ENCODE results near the gene CLMN.
A peak's percentile ranks its signal among the peaks of the same experiment; 100 is the strongest.

CLMN gene

GRCh38 chr14:95323361-95323760 lies 3.7 kb upstream of the CLMN start:
- TF ChIP-seq CTCF (conservative IDR thresholded peaks at IDR 0.05; ENCODE audit: low read depth, low read length) = no peak
- no peak for DNase-seq (ENCODE audit: low read depth)

GRCh38 chr14:95322651-95323050 lies 2.9 kb upstream of the CLMN start:
- no peak for TF ChIP-seq CTCF (conservative IDR thresholded peaks at IDR 0.05; ENCODE audit: low read depth, low read length)
- no peak overlapping the region for H3K4me3 ChIP-seq (ENCODE audit: low read depth, low read length)
- no peak for DNase-seq (ENCODE audit: low read depth)

More at GRCh38 chr14:95323361-95323760, 3.7 kb upstream of the CLMN start:
- H3K4me3 ChIP-seq (ENCODE audit: low read depth, low read length) = no peak overlapping the region

GRCh38 chr14:95321693-95322455 lies 2.2 kb upstream of the CLMN start:
- no peak for DNase-seq (ENCODE audit: low read depth)
- TF ChIP-seq CTCF (conservative IDR thresholded peaks at IDR 0.05; ENCODE audit: low read depth, low read length) = no peak
- no peak overlapping the region for H3K4me3 ChIP-seq (ENCODE audit: low read depth, low read length)

- no peak for TF ChIP-seq CTCF (conservative IDR thresholded peaks at IDR 0.05; ENCODE audit: low read depth, low read length)
- no peak for DNase-seq (ENCODE audit: low read depth)
- H3K4me3 ChIP-seq (ENCODE audit: low read depth, low read length) = no peak overlapping the region
These were observed 1.4 kb upstream of the CLMN start for GRCh38 chr14:95320955-95321600.

- no peak for DNase-seq (ENCODE audit: low read depth)
- H3K4me3 ChIP-seq (ENCODE audit: low read depth, low read length) = peak overlapping the region; percentile 53
- TF ChIP-seq CTCF (conservative IDR thresholded peaks at IDR 0.05; ENCODE audit: low read depth, low read length) = no peak
These were observed 579 bp upstream of the CLMN start for GRCh38 chr14:95320078-95320895.

GRCh38 chr14:95318399-95319311 lies 1.1 kb downstream of the CLMN start:
- no peak for DNase-seq (ENCODE audit: low read depth)
- H3K4me3 ChIP-seq (ENCODE audit: low read depth, low read length) = peak overlapping the region; percentile 63
- no peak for TF ChIP-seq CTCF (conservative IDR thresholded peaks at IDR 0.05; ENCODE audit: low read depth, low read length)

Data from choroid plexus epithelial cell (primary cell).